Right lobe of liver (tissue), 4 donors: ENCODE data around the gene LRP10.

ENCODE experiments used
- POLR2A ChIP-seq: fragments of 450-650 bp; IDR thresholded peaks from one replicate; pipeline ENCODE4 v1.6.1; 2017; ENCODE audit warnings: antibody characterized with exemption, mild to moderate bottlenecking
- TF ChIP-seq, protein P1 (sequence below), 4 donors: fragments of 200-600 bp in 3 of 4; fragments of 450-650 bp in 1 of 4; IDR thresholded peaks; one replicate each; pipeline versions ENCODE4 v1.5.1 to v1.8.0; 2016 to 2022; ENCODE audit warnings: antibody characterized with exemption in 4 of 4, mild to moderate bottlenecking in 2 of 4
- donor health status: DM: no; HTN: no; CAD: no.
- donor health status: DM: no; HTN: no; CAD: no.
- donor health status: DM: no; HTN: yes; CAD: no.

- no peak for TF ChIP-seq POLR2A
- TF ChIP-seq, protein P1, sequence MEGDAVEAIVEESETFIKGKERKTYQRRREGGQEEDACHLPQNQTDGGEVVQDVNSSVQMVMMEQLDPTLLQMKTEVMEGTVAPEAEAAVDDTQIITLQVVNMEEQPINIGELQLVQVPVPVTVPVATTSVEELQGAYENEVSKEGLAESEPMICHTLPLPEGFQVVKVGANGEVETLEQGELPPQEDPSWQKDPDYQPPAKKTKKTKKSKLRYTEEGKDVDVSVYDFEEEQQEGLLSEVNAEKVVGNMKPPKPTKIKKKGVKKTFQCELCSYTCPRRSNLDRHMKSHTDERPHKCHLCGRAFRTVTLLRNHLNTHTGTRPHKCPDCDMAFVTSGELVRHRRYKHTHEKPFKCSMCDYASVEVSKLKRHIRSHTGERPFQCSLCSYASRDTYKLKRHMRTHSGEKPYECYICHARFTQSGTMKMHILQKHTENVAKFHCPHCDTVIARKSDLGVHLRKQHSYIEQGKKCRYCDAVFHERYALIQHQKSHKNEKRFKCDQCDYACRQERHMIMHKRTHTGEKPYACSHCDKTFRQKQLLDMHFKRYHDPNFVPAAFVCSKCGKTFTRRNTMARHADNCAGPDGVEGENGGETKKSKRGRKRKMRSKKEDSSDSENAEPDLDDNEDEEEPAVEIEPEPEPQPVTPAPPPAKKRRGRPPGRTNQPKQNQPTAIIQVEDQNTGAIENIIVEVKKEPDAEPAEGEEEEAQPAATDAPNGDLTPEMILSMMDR (IDR thresholded peaks at IDR 0.05) = no peak
These were observed 5.5 kb downstream of the LRP10 start for GRCh38 chr14:22877000-22877501.
